ENCODE measurements around the gene ACOT2.

ACOT2 gene

DNA sequence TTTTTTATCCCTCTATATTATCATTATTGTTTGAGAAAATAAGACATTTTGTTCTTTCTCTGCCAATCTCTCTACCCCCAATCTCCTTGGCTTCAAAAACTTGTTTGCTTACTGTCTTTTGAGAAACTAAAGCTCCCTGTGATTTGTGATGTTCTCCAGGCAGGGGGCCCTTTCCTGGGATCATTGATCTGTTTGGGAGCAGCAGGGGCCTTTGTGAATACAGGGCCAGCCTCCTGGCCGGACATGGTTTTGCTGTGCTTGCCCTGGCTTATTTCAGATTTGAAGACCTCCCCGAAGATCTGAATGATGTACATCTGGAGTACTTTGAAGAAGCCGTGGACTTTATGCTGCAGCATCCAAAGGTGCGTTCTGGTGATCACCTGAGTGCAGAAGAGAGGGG lies 47.8 kb downstream of the ACOT2 start:
- Histone ChIP-seq H3K27ac (ENCODE audit: low read length) (no peak overlapping the region), H3K4me2 (ENCODE audit: insufficient read depth, low read length) (no peak overlapping the region), H3K9ac (ENCODE audit: low read depth, low read length) (no peak overlapping the region), H3K36me3 (ENCODE audit: insufficient read depth, low read length) (no peaks in the 10 kb centered on the region), H3K4me3 (ENCODE audit: low read depth in 1 of 2, low read length in 2 of 2) (no peak overlapping the region), H3K4me1 (ENCODE audit: insufficient read depth, low read length) (peaks cover 12% of the 10 kb centered on the region), H4K20me1 (ENCODE audit: insufficient read depth, low read length) (no peaks in the 10 kb centered on the region), H3K79me2 (ENCODE audit: insufficient read depth, low read length) (no peaks in the 10 kb centered on the region), H3K27me3 (ENCODE audit: insufficient read depth, low read length, poor library complexity) (peaks cover 10% of the 10 kb centered on the region), H2AFZ (ENCODE audit: low read depth, low read length) (no peak overlapping the region), H3K9me3 (ENCODE audit: insufficient read depth, low read length, severe bottlenecking) (no peaks in the 10 kb centered on the region)
- ATAC-seq (ENCODE audit: insufficient read depth, low read depth) (no peak), DNase-seq (no peak)
- TF ChIP-seq, protein P1, sequence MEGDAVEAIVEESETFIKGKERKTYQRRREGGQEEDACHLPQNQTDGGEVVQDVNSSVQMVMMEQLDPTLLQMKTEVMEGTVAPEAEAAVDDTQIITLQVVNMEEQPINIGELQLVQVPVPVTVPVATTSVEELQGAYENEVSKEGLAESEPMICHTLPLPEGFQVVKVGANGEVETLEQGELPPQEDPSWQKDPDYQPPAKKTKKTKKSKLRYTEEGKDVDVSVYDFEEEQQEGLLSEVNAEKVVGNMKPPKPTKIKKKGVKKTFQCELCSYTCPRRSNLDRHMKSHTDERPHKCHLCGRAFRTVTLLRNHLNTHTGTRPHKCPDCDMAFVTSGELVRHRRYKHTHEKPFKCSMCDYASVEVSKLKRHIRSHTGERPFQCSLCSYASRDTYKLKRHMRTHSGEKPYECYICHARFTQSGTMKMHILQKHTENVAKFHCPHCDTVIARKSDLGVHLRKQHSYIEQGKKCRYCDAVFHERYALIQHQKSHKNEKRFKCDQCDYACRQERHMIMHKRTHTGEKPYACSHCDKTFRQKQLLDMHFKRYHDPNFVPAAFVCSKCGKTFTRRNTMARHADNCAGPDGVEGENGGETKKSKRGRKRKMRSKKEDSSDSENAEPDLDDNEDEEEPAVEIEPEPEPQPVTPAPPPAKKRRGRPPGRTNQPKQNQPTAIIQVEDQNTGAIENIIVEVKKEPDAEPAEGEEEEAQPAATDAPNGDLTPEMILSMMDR (IDR thresholded peaks at IDR 0.05; ENCODE audit: borderline replicate concordance, extremely low read depth, low read length, poor library complexity, severe bottlenecking) = no peak
- TF ChIP-seq EZH2 (IDR thresholded peaks at IDR 0.05; ENCODE audit: borderline replicate concordance, low read depth, low read length, severe bottlenecking) = no peak

GRCh38 chr14:73619524-73619923 lies 50.5 kb downstream of the ACOT2 start:
- TF ChIP-seq, protein P1 (IDR thresholded peaks at IDR 0.05; ENCODE audit: borderline replicate concordance, extremely low read depth, low read length, poor library complexity, severe bottlenecking) = no peak
- H3K9me3 ChIP-seq (ENCODE audit: insufficient read depth, low read length, severe bottlenecking) = no peaks in the 10 kb centered on the region
- no peak overlapping the region for H3K27ac ChIP-seq (ENCODE audit: low read length)

DNA sequence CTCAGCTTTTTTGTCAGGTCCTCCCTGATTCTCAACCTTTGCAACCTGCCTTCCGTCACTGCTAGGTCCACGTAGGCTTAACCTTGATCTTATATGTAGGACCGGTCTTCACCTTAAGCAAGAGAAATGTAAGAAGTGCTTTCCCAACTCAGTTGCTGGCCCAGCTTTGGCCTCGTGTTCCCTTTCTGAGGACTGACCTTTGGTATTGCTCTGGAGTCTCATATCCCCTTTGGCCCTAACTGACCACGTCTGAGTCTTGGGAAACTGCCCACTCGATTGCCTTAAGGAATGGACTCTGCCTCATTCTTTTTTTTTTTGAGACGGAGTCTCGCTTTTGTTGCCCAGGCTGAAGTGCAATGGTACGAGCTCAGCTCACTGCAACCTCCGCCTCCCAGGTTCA lies 51.3 kb downstream of the ACOT2 start:
- Histone ChIP-seq H3K27ac (ENCODE audit: low read length) (no peak overlapping the region), H3K27me3 (ENCODE audit: insufficient read depth, low read length, poor library complexity) (no peaks in the 10 kb centered on the region), H3K9me3 (ENCODE audit: insufficient read depth, low read length, severe bottlenecking) (no peaks in the 10 kb centered on the region), H3K4me3 (ENCODE audit: low read depth in 1 of 2, low read length in 2 of 2) (no peak overlapping the region), H4K20me1 (ENCODE audit: insufficient read depth, low read length) (no peaks in the 10 kb centered on the region), H3K36me3 (ENCODE audit: insufficient read depth, low read length) (no peaks in the 10 kb centered on the region), H3K79me2 (ENCODE audit: insufficient read depth, low read length) (no peaks in the 10 kb centered on the region), H3K4me1 (ENCODE audit: insufficient read depth, low read length) (no peaks in the 10 kb centered on the region), H2AFZ (ENCODE audit: low read depth, low read length) (no peak overlapping the region), H3K4me2 (ENCODE audit: insufficient read depth, low read length) (no peak overlapping the region), H3K9ac (ENCODE audit: low read depth, low read length) (no peak overlapping the region)
- ATAC-seq (ENCODE audit: insufficient read depth, low read depth) (no peak), DNase-seq (no peak)
- TF ChIP-seq EZH2 (IDR thresholded peaks at IDR 0.05; ENCODE audit: borderline replicate concordance, low read depth, low read length, severe bottlenecking) = no peak
- TF ChIP-seq, protein P1 (IDR thresholded peaks at IDR 0.05; ENCODE audit: borderline replicate concordance, extremely low read depth, low read length, poor library complexity, severe bottlenecking) = no peak

More at GRCh38 chr14:73619524-73619923, 50.5 kb downstream of the ACOT2 start:
- H3K79me2 ChIP-seq (ENCODE audit: insufficient read depth, low read length) = no peaks in the 10 kb centered on the region
- no peak overlapping the region for H3K4me3 ChIP-seq (ENCODE audit: low read depth in 1 of 2, low read length in 2 of 2)
- H3K9ac ChIP-seq (ENCODE audit: low read depth, low read length) = no peak overlapping the region
- DNase-seq (no peak), ATAC-seq (ENCODE audit: insufficient read depth, low read depth) (no peak)
- no peak overlapping the region for H3K4me2 ChIP-seq (ENCODE audit: insufficient read depth, low read length)
- no peaks in the 10 kb centered on the region for H3K36me3 ChIP-seq (ENCODE audit: insufficient read depth, low read length)
- H3K27me3 ChIP-seq (ENCODE audit: insufficient read depth, low read length, poor library complexity) = no peaks in the 10 kb centered on the region
- H2AFZ ChIP-seq (ENCODE audit: low read depth, low read length) = no peak overlapping the region
- H3K4me1 ChIP-seq (ENCODE audit: insufficient read depth, low read length) = no peaks in the 10 kb centered on the region
- H4K20me1 ChIP-seq (ENCODE audit: insufficient read depth, low read length) = no peaks in the 10 kb centered on the region

DNA sequence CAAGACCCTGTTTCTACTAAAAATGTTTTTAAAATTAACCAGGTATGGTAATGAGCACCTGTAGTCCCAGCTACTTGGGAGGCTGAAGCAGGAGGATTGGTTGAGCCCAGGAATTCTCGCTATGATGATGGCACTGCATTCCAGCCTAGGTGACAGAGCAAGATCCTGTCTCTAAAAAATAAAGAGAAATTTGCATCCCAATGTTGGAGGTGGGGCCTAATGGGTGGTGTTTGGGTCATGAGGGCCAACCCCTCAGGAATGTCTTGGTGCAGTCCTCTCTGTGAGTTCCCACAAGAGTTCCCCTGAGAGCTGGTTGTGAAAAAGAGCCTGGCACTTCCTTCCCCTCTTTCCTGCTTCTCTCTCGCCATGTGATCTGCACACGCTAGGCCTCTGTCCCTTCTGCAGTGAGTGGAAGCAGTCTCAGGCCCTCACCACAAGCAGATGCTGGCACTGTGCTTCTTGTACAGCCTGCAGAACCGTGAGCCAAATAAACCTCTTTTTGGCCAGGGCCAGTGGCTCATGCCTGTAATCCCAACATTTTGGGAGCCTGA lies 54.6 kb downstream of the ACOT2 start:
- H2AFZ ChIP-seq (ENCODE audit: low read depth, low read length) = no peak overlapping the region
- ATAC-seq (ENCODE audit: insufficient read depth, low read depth) (no peak), DNase-seq (no peak)
- H3K27me3 ChIP-seq (ENCODE audit: insufficient read depth, low read length, poor library complexity) = no peaks in the 10 kb centered on the region
- H4K20me1 ChIP-seq (ENCODE audit: insufficient read depth, low read length) = no peaks in the 10 kb centered on the region
- H3K9ac ChIP-seq (ENCODE audit: low read depth, low read length) = no peak overlapping the region
- H3K9me3 ChIP-seq (ENCODE audit: insufficient read depth, low read length, severe bottlenecking) = no peaks in the 10 kb centered on the region
- H3K4me1 ChIP-seq (ENCODE audit: insufficient read depth, low read length) = no peaks in the 10 kb centered on the region
- H3K36me3 ChIP-seq (ENCODE audit: insufficient read depth, low read length) = no peaks in the 10 kb centered on the region
- TF ChIP-seq, protein P1 (IDR thresholded peaks at IDR 0.05; ENCODE audit: borderline replicate concordance, extremely low read depth, low read length, poor library complexity, severe bottlenecking) = no peak
- no peak for TF ChIP-seq EZH2 (IDR thresholded peaks at IDR 0.05; ENCODE audit: borderline replicate concordance, low read depth, low read length, severe bottlenecking)
- H3K4me2 ChIP-seq (ENCODE audit: insufficient read depth, low read length) = no peak overlapping the region
- H3K4me3 ChIP-seq (ENCODE audit: low read depth in 1 of 2, low read length in 2 of 2) = no peak overlapping the region
- no peak overlapping the region for H3K27ac ChIP-seq (ENCODE audit: low read length)
- no peaks in the 10 kb centered on the region for H3K79me2 ChIP-seq (ENCODE audit: insufficient read depth, low read length)
